C4-2B (cell line): ENCODE results near the gene FER1L5.

Source experiments
- H3K27ac ChIP-seq: fragments of 450-650 bp; 2 replicates; pipeline ENCODE4 v1.5.1; 2017
- CTCF ChIP-seq: fragments of 450-650 bp; conservative IDR thresholded peaks from 2 replicates; pipeline ENCODE4 v1.5.1; 2017; ENCODE audit warnings: mild to moderate bottlenecking
- ZFX ChIP-seq: fragments of 450-650 bp; IDR thresholded peaks from 2 replicates; pipeline ENCODE4 v1.6.1; 2017

Gene FER1L5

GRCh38 chr2:96683972-96684820, 41.6 kb downstream of the FER1L5 start:
- no peak for TF ChIP-seq CTCF
- TF ChIP-seq ZFX: no peak
- H3K27ac ChIP-seq: no peak overlapping the region

DNA sequence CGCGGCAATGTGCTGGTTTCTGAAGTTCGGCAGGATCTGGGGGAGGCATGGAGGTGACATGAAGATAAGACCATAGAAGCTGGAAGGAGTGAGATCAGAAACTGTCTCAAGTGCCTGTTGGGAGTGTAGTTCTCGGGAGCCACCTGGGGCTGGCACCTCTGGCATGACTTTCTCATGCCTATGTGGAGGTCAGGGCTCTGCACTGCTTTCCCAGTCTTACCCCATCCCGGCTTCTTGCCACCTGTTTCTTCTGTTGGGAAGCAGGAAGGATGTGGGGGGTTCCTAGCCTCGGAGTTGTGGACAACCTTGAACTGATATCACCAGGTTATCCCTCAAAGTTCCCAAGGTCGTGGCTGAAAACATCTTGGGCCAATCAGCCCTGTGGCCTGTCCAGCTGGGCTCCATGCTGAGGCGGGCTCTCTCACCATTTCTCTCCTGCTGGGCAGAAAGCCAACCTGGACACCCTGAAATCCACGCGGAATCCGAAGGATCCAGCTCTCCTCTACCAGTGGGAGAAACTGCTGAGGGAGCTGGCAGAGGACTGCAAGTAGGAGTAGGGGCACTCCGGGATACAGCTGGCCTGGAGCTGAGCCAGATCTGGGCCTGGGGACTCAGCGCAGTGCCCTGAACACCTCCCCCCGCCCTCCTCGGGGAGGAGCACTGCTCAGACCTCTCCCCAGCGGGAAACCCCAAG, 42.5 kb downstream of the FER1L5 start:
- TF ChIP-seq ZFX (no peak), CTCF (no peak)
- H3K27ac ChIP-seq: no peak overlapping the region

DNA sequence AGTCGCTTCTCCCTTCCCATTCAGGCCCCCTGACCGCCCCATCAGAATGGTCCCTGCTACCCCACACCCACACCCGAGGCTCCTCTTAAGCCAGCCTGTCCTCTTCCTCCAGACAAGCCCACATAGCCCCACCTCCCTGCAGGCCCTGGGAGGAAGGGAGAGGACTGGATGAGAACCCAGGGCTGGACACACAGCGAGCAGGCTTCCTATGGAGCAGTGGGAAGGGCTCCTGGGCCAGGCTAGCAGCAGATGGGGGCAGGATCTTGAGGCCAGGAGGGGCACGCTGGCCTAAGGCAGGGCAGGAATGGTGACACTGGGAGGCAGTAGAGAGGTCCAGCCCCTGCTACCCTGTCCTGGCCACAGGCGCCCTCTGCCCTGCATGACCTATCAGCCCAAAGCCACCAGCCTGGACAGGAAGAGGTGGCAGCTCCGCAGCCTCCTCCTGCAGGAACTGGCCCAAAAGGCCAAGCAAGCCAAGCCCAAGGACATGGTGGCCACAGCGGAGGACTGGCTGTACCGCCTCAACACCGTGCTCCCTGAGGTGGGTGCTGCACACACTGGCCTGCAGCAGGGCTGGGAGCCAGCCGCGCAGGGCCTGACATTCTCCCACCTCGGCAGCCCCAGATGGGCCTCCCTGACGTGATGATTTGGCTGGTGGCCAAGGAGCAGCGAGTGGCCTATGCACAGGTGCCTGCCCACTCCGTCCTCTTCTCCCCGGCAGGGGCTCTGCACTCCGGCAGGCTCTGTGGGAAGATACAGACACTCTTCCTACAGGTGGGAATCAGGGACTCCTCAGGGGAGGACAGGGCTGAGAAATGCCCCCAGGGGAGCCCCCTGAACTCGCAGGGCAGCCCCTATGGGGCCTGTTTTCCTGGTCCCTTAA, 43.3 kb downstream of the FER1L5 start:
- no peak overlapping the region for H3K27ac ChIP-seq

GRCh38 chr2:96687266-96687665, 44.7 kb downstream of the FER1L5 start:
- H3K27ac ChIP-seq: no peak overlapping the region
- TF ChIP-seq CTCF (no peak), ZFX (no peak)

More for the DNA sequence above, 43.3 kb downstream of the FER1L5 start:
- TF ChIP-seq CTCF (no peak), ZFX (no peak)

GRCh38 chr2:96687711-96688640, 45.4 kb downstream of the FER1L5 start:
- H3K27ac ChIP-seq: no peak overlapping the region
- no peak for TF ChIP-seq CTCF
- no peak for TF ChIP-seq ZFX

GRCh38 chr2:96688649-96689430, 46.3 kb downstream of the FER1L5 start:
- TF ChIP-seq ZFX (no peak), CTCF (no peak)
- no peak overlapping the region for H3K27ac ChIP-seq
